D721Med (cell line): ENCODE results near the gene GTF3C2.
"Not testable (repeated sequence)": the region's sequence is repeated elsewhere in the genome, so short reads cannot be mapped to it uniquely, and the experiment has no call there.

Source experiments
- DNase-seq: peaks from one replicate; pipeline ENCODE4 v3.0.0; 2011; ENCODE audit warnings: low spot score; ENCODE audit not compliant: insufficient read length
- FAIRE-seq: peaks from 2 replicates; lab custom pipeline; 2011; peaks lifted over from hg19 to GRCh38; lab: Jason Lieb, UNC
- TF ChIP-seq, protein P1 (sequence below): IDR thresholded peaks from 2 replicates; pipeline ENCODE4 v1.5.1; 2012; ENCODE audit warnings: mild to moderate bottlenecking, control low read depth; ENCODE audit not compliant: insufficient read depth; ENCODE audit errors: missing control alignments

GTF3C2 gene

DNA sequence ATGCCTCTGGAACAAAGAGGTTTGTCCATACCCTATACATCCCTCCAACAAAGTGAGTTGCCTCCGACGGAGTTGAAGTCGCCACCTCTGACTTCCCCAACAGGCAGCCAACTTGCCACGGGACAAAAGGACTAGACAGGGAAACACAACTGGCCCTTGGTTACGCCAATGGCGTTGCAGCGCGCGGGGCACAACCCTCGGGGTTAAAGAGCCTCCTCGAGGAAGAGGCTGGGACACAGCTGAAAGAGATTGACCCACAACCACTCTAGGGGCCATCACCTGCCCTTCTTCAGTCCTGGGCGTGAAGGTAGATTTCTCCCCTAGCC lies 545 bp downstream of the GTF3C2 start:
- TF ChIP-seq, protein P1, sequence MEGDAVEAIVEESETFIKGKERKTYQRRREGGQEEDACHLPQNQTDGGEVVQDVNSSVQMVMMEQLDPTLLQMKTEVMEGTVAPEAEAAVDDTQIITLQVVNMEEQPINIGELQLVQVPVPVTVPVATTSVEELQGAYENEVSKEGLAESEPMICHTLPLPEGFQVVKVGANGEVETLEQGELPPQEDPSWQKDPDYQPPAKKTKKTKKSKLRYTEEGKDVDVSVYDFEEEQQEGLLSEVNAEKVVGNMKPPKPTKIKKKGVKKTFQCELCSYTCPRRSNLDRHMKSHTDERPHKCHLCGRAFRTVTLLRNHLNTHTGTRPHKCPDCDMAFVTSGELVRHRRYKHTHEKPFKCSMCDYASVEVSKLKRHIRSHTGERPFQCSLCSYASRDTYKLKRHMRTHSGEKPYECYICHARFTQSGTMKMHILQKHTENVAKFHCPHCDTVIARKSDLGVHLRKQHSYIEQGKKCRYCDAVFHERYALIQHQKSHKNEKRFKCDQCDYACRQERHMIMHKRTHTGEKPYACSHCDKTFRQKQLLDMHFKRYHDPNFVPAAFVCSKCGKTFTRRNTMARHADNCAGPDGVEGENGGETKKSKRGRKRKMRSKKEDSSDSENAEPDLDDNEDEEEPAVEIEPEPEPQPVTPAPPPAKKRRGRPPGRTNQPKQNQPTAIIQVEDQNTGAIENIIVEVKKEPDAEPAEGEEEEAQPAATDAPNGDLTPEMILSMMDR: no peak
- DNase-seq (no peak), FAIRE-seq (no peak)

DNA sequence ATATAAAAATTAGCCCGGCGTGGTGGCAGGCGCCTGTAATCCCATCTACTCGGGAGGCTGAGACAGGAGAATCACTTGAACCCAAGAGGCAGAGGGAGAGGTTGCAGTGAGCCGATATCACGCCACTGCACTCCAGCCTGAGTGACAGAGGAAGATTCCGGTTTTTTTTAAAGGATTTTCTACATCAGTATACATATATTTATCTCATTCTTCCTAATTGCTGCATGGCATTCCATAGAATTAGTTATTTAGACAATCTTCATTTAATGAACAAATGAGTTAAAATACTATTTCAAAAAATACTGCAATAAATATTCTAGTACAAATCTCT lies 2.0 kb downstream of the GTF3C2 start:
- FAIRE-seq (no peak), DNase-seq (no peak)
- TF ChIP-seq, protein P1: no peak

DNA sequence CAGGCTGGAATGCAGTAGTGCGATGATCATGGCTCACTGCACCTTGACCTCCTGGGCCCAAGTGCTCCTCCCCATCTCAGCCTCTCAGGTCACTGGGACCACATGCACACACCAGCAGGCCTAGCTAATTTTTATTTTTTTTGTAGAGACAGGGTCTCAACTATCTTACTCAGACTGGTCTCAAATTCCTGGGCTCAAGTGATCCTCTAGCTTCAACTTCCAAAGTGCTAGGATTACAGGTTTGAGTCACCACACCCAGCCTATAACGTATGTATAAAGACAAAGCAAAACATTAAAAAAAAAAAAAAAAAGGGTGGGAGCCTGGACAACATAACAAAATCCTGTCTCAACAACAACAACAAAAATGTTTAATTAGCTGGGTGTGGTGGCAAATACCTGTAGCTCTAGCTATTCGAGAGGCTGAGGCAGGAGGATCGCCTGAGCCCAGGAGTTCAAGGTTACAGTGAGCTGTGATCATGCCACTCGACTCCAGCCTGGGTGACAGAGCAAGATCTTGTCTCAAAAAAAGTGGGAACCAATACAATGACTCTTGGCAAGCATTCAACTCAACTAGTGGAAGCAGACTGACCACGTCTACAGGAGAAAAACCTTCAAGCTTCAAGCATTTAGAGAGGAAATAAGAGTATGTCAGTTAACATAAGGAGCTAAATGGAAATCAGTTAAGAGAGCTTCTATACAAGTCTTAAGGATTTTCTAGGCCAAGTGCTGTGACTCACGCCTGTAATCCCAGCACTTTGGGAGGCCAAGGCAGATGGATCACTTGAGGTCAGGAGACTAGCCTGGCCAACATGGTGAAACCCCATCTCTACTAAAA lies 2.6 kb downstream of the GTF3C2 start:
- FAIRE-seq (no peak), DNase-seq (no peak)
- TF ChIP-seq, protein P1: no peak

DNA sequence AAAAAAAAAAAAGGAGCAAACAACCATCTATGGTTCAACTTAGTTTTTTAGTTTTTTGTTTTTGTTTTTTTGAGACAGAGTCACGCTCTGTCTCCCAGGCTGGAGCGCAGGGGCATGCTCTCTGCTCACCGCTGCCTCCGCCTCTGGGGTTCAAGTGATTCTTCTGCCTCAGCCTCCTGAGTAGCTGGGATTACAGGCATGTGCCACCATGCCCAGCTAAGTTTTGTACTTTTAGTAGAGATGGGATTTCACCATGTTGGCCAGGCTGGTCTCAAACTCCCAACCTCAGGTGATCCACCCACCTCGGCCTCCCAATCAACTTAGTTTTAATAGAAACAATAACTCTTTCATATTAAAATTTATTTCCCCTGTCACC lies 3.2 kb downstream of the GTF3C2 start:
- DNase-seq, FAIRE-seq: not testable (repeated sequence)

DNA sequence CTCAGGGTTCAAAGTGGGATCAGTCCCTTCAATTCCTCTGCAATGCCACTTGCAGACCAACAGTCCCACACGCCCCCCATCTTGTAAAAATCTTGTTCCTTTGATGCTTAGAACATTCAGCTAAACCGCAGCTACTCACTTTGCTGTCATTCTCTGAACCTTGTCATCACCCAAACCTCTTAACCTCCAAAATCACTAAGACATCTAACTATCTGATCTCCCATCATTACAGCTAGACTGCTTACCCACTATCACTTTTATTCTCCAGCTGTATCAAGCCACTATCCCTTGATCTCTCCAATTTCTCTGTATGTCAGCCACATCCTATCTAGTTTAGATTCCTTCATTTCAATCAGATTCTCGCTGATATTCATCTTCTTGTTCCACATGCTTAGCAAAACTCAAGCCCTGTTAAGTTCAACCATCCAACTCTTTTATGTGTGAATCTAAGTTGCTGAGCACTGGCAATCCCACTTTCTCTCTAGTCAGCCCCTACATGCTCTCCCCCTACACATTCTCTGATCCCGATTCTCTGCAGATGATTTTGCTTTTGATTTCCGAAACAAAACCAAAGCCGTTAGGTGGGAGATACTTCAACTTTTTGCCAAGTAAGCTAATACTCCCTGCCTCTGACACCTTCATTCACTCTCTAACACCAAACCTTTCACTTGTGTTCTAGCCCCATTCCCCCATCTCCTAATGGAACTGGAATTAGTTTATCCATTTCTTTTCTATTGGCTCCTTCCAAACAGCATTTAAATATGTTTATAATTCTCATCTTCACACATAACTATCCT lies 4.6 kb downstream of the GTF3C2 start:
- FAIRE-seq: no peak
- TF ChIP-seq, protein P1: no peak
- no peak for DNase-seq

DNA sequence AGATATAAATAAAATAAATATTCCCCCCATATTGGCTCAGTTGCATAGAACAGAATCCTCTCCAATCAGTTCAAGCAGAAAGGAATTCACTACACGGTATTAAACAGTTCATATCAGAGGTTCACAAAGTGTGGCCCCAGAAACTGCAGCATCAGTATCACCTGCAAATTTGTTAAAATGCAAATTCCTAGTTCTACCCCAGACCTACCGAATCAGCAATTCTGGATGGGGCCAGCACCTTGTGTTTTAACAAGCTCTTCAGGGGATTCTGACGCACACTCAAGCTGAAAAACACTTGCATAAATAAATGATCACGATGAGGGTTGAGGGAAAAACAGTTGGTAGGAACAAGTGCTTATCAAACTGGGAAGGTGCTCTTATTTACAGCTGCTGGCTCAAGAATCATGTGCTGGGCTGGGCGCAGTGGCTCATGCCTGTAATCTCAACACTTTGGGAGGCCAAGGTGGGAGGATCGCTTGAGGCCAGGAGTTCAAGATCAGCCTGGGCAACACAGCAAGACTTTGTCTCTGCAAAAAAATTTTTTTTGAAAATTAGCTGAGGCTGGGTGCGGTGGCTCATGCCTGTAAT lies 6.4 kb downstream of the GTF3C2 start:
- FAIRE-seq: no peak
- DNase-seq: no peak
- TF ChIP-seq, protein P1: no peak

DNA sequence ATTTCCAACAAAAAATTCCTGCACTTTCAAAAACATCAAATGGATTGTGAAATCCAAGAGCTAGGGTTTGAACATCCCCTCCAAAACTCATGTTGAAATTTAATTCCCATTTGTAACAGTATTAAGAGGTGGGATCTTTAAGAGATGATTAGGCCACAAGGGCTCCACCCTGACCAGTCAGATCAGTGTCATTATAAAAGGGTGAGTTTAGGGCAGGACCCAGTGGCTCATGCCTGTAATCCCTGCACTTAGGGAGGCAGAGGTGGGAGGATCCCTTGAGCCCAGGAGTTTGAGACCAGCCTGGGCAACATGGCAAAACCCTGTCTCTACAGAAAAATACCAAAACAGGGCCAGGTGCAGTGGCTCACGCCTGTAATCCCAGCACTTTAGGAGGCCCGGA lies 8.9 kb downstream of the GTF3C2 start:
- FAIRE-seq (no peak), DNase-seq (no peak)
- TF ChIP-seq, protein P1: no peak
